ENCODE data around the gene OTOGL.

The OTOGL gene

DNA sequence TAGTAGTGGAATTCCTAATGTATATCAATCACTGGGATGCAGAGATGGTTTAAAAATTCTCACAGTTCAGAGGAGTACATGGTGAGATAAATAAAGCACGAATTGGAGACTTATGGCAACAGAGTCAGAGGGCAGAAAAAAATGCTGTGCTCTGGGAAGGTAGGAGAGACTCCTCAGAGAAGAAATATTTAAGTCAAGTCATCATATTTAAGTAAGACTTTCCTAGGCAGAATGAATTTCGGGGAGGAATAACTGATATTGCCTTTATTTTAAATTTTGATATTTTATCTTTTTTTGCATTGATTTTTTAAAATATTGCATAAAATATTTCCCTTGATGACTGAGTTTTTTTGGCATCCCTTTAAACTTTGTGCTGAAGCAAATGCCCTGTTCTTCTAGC is 67.4 kb downstream of the OTOGL start:
- H3K4me3 ChIP-seq (ENCODE audit: low read length): no peak overlapping the region
- TF ChIP-seq, protein P1, sequence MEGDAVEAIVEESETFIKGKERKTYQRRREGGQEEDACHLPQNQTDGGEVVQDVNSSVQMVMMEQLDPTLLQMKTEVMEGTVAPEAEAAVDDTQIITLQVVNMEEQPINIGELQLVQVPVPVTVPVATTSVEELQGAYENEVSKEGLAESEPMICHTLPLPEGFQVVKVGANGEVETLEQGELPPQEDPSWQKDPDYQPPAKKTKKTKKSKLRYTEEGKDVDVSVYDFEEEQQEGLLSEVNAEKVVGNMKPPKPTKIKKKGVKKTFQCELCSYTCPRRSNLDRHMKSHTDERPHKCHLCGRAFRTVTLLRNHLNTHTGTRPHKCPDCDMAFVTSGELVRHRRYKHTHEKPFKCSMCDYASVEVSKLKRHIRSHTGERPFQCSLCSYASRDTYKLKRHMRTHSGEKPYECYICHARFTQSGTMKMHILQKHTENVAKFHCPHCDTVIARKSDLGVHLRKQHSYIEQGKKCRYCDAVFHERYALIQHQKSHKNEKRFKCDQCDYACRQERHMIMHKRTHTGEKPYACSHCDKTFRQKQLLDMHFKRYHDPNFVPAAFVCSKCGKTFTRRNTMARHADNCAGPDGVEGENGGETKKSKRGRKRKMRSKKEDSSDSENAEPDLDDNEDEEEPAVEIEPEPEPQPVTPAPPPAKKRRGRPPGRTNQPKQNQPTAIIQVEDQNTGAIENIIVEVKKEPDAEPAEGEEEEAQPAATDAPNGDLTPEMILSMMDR (conservative IDR thresholded peaks at IDR 0.05; ENCODE audit: low read depth, low read length): no peak
- no peak for DNase-seq (ENCODE audit: low read depth)

DNA sequence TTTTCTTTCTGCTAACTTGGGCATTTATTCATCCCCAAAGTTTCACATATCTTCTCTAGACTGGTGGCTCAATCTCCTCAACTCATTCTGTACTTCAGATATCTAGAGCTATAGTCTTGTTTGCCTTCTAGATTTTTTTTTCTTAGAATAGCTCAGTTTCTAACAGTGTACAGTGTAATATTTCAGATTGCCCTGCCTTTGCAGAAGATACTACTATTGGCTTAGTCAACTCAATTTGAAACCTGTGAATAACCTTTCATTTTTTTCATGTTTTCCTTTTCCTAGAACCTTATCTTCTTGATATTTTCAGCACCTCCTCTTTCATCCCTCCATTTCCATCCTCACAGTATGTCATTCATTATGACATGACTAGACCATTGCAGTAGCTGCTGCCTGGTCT is 69.6 kb downstream of the OTOGL start:
- H3K4me3 ChIP-seq (ENCODE audit: low read length): no peak overlapping the region
- TF ChIP-seq, protein P1 (conservative IDR thresholded peaks at IDR 0.05; ENCODE audit: low read depth, low read length): no peak

DNA sequence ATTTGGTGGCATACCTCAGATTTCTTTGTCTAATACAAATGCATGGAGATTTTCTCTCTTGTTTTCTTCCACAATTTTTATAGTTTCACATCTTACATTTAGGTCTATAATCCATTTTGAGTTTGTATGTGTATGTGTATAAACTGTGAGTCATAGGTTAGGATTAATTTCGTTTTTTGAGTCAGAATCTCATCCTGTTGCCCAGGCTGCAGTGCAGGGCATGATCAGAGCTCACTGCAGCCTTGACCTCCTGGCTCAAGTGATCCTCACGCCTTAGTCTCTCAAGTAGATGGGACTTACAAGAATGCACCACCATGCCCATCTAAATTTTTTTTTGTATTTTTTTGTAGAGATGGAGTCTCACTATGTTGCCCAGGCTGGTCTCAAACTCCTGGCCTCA is 71.6 kb downstream of the OTOGL start:
- no peak overlapping the region for H3K4me3 ChIP-seq (ENCODE audit: low read length)
- TF ChIP-seq, protein P1 (conservative IDR thresholded peaks at IDR 0.05; ENCODE audit: low read depth, low read length): no peak
- no peak for DNase-seq (ENCODE audit: low read depth)

More for the DNA sequence above, 69.6 kb downstream of the OTOGL start:
- DNase-seq (ENCODE audit: low read depth): no peak

DNA sequence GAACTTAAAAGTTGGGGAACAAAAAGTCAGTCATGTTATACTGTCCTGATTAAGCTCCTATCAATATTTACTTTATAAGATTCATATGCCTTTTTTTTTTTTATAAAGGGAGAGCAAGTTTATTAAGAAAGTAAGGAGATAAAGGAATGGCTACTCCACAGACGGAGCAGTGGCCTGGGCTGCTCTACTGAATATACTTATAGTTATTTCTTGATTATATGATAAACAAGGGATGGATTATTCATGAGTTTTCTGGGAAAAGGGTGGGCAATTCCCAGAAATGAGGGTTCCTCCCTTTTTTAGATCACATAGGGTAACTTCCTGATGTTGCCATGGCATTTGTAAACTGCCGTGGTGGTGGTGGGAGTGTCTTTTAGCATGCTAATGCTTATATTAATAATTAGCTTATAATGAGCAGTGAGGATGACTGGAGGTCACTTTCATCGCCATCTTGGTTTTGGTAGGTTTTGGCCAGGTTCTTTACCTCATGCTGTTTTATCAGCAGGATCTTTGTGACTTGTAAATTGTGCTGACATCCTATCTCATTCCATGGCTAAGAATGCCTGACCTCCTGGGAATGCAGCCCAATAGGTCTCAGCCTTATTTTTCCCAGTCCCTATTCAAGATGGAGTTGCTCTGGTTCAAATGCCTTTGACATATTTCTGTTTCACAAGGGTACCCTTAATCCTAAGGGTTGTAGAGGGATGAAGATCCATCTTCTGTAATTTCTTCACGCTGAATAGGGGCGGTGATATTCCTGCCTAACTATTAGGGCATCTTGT is 73.9 kb downstream of the OTOGL start:
- TF ChIP-seq, protein P1 (conservative IDR thresholded peaks at IDR 0.05; ENCODE audit: low read depth, low read length): no peak
- DNase-seq (ENCODE audit: low read depth): no peak
- H3K4me3 ChIP-seq (ENCODE audit: low read length): no peak overlapping the region

DNA sequence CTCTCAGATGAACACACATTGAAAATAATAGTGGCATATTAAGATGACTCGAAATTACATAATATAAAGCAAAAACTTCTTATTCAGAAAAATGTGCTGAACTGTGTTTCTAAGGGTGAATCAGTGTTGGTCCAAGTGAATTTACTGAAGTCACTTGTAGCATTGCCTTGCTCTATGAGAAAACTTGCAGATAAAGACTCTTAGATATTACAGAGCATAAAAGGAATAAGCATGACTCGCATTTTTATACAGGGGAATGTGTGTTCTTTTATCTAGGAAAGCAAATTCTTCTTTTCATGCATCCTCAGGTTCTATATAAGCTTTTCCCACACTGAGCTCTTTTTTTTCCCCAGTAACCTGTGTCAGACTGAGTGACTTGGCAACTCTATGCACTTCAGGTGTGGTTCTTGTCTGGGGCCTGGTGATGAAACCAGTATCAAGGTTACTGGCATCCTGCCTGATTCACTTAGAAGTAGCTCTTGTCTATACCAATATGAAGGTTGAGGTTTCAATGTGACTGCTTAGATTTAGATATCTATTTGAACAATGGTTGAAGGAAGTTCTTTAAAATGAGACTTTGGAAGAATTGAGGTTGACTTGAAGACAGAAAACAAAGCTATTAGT is 76.1 kb downstream of the OTOGL start:
- TF ChIP-seq, protein P1 (conservative IDR thresholded peaks at IDR 0.05; ENCODE audit: low read depth, low read length): no peak
- DNase-seq (ENCODE audit: low read depth): no peak

DNA sequence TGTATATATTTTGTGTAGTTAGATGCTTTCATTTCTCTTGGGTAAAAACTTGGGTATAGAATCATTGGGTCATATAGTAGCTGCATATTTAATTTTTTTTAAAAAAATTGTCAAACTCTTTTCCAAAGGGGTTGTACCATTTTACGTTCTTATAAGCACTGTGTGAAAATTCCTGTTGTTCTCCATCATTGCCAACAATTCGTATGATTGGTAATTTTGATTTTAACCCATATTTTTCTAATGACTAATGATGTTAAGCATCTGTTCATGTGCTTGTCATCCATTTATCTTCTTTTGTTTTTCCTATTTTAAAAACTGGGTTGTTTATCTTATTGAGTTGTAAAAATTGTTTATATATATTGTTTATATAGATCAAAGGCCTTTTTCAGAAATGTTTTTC is 77.4 kb downstream of the OTOGL start:
- no peak overlapping the region for H3K4me3 ChIP-seq (ENCODE audit: low read length)
- no peak for DNase-seq (ENCODE audit: low read depth)
- TF ChIP-seq, protein P1 (conservative IDR thresholded peaks at IDR 0.05; ENCODE audit: low read depth, low read length): no peak

More for the DNA sequence above, 76.1 kb downstream of the OTOGL start:
- no peak overlapping the region for H3K4me3 ChIP-seq (ENCODE audit: low read length)

DNA sequence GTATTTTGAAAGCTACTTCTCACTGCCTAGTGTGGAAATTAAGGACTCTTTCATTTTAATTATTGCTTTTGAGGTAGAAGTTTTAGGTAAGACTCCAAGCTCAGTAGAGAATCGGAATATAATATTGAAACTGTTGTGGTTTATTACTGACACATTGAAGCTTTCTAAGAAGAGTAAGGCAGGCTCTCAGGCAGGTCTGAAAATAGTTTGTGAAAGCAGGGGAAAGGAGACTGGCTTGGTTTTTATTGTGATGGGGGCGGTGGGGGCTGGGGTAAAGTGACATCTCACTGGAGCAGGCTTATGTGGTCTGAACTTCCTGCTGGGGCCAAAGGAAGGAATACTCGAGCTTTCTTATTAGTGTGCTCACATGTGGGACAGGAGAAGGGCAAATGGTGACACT is 79.5 kb downstream of the OTOGL start:
- TF ChIP-seq, protein P1 (conservative IDR thresholded peaks at IDR 0.05; ENCODE audit: low read depth, low read length): no peak
- no peak overlapping the region for H3K4me3 ChIP-seq (ENCODE audit: low read length)
- no peak for DNase-seq (ENCODE audit: low read depth)

All from retinal pigment epithelial cell (primary cell).